LNCaP clone FGC (cell line): ENCODE results near the gene CYB5B.
A peak's percentile ranks its signal among the peaks of the same experiment; 100 is the strongest.

Experiments
- DNase-seq: peaks from one replicate; pipeline ENCODE4 v3.0.0-alpha.2; 2011; ENCODE audit warnings: low read depth
- H3K4me3 ChIP-seq: 2 replicates; pipeline ENCODE4 v1.5.1; 2011; ENCODE audit warnings: mild to moderate bottlenecking, low read depth, low read length, control low read depth
- TF ChIP-seq, protein P1 (sequence below): IDR thresholded peaks from 2 replicates; pipeline ENCODE4 v1.5.1; 2012; ENCODE audit warnings: mild to moderate bottlenecking; ENCODE audit not compliant: control insufficient read depth, insufficient read depth; ENCODE audit errors: extremely low read depth

CYB5B gene

DNA sequence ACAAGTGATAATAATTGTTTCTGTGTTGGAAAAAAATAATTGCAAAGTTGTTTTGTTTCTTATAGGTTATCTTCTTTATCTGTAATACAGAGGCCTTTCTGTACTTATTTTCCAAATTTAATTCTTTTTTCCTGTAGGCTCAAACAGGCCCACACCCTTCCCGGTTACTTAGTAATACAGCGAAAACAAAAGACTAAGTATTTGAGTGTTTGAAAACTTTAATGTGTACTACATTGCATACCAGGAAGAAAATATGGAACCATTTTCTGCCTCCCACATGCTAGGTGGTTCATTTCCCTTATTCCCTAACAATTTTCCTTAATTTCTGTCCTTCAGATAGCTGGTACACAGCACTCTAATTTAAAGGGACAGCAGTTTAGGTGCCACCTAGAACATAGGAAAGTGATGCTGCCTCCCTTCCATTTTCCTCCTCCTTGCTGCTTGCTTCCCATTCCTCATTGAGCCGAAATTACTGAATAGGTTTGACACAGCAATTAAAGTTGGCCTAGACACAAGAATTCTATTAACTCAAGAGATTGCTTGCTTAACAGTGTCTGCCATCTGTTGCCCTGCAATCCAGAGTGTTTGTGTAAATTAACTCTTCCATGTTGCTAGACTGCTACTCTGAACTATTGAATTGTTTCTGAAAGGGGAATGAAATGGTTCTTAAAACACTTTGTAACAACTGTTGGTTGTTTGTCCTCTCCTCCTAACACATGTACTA lies 24.2 kb downstream of the CYB5B start:
- no peak overlapping the region for H3K4me3 ChIP-seq
- DNase-seq, result peak; percentile 62
- TF ChIP-seq, protein P1, sequence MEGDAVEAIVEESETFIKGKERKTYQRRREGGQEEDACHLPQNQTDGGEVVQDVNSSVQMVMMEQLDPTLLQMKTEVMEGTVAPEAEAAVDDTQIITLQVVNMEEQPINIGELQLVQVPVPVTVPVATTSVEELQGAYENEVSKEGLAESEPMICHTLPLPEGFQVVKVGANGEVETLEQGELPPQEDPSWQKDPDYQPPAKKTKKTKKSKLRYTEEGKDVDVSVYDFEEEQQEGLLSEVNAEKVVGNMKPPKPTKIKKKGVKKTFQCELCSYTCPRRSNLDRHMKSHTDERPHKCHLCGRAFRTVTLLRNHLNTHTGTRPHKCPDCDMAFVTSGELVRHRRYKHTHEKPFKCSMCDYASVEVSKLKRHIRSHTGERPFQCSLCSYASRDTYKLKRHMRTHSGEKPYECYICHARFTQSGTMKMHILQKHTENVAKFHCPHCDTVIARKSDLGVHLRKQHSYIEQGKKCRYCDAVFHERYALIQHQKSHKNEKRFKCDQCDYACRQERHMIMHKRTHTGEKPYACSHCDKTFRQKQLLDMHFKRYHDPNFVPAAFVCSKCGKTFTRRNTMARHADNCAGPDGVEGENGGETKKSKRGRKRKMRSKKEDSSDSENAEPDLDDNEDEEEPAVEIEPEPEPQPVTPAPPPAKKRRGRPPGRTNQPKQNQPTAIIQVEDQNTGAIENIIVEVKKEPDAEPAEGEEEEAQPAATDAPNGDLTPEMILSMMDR, result no peak

DNA sequence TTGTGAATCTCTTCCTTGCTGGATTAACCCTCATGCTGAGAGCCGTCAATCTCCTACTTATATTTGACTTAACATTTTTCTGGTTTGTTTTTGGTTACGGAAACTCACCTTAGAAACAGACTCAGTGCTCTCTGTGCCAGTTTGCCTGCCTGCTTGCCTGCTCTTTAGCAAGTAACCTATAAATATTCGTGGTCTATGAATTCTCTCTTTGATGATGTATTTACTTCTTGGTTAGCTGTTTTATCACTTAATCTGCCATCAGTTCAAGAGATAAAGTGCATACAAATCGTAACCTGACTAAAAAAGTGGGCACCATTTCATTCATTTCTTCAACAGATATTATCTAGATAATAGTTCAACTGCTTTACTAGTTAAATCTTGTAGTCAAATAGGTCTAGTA lies 26.7 kb downstream of the CYB5B start:
- TF ChIP-seq, protein P1, result no peak
- no peak for DNase-seq
- H3K4me3 ChIP-seq, result no peak overlapping the region

DNA sequence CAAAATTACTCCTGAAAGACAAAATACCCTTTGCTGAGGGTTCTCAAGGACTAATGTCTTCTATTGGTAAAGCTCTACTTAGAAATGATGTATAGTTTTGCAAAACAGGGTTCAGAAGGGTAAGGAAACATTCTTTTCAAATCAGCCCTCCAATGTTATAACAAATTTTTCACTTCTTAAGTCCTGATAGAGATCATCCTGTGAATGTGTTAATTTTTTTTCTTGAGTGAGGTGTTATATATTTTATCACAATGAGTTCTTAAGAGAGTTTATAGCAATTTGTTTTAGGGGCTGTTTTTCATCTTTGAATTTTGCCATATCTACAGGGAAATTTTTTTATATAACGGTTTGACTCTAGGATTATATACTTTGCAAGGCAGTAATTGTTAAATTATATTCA lies 29.5 kb downstream of the CYB5B start:
- no peak overlapping the region for H3K4me3 ChIP-seq
- TF ChIP-seq, protein P1, result no peak
- DNase-seq, result no peak

DNA sequence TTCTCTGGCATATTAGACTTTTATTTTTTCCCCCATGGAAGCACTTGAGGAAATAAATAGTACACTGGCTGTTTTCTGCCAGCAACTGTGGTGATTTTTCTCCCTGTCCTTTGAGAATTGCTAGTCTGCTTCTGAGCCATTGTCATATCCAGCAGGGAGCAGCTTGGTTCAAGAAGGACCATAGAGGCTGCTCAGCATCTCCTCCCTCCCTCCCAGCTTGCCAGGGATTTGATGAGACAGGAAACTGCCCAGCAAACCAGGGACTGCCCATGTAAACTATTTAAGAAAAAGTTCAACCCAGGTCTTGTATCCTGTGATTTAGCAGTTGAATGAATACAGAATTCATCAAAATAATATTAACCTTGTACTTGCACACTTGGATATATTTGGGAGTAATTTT lies 39.5 kb downstream of the CYB5B start:
- no peak overlapping the region for H3K4me3 ChIP-seq
- TF ChIP-seq, protein P1, result no peak
- no peak for DNase-seq

DNA sequence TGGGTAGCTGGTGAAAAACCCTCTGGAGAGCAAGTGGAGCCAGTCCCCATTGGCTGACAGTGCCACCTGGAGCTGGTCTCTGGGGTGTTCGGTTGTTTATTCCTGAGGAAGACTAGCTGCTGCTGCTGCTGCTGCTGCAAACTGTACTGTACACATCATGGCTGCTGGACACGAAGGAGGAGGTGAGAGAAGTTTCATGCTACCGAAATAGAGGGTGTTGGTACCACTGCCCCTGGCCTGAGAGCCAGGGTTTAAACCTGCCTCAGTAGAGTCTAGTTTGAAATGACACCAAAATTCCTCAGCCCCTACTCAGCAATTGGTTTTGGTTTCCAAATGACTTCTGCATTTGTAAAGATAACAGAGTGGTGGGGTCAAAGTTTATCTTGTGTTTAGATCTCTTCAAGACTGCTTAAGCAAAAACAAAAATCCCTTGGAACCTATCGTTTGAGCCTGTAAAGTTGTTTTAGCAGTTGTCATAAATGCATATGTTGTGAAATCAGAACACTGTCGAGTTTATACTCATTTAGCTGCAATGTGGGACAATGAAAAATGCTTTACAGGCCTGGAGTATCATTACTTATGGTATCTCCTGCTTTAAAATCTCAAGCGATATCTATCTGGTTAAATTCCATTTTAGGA lies 40.8 kb downstream of the CYB5B start:
- TF ChIP-seq, protein P1, result peak; percentile 43
- no peak overlapping the region for H3K4me3 ChIP-seq
- DNase-seq, result peak; percentile 11

DNA sequence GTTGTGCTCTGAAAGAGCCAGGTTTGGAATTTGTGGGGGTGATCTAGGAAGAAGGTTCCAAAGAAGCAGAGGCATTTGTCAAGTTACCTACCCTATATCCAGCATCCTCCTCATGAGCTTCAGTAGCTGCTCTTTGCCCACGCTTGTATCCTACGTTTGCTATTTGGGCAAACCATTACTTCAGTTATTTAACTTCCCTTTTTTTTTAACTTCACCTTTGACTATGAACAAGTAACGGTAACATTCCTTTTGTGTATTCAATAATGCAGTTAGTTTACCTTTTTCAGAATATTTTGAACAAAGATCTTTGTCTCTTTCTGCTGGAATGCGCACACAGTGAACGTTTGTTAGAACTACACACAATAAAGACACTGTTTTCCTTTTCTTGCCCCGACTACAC lies 41.5 kb downstream of the CYB5B start:
- H3K4me3 ChIP-seq, result no peak overlapping the region
- DNase-seq, result no peak
- TF ChIP-seq, protein P1, result no peak
